GM13976 (cell line): ENCODE data around the gene RIOX2.

ENCODE experiments used
- DNase-seq: peaks from one replicate; pipeline ENCODE4 v3.0.0; 2012; ENCODE audit warnings: low spot score
- CTCF ChIP-seq: IDR thresholded peaks from 2 replicates; pipeline ENCODE4 v1.5.1; 2012; ENCODE audit warnings: borderline replicate concordance, mild to moderate bottlenecking; ENCODE audit not compliant: insufficient read depth; ENCODE audit errors: extremely low read depth, missing control alignments, control extremely low read depth
- in situ Hi-C: fragments of 300-500 bp; cut with MboI; formaldehyde crosslinking; loops from one replicate; pipeline ENCODE4 v1.12.0; 2022; ENCODE audit warnings: low sequenced_read_pairs, mixed read lengths, inconsistent platforms; ENCODE audit not compliant: unreplicated experiment

RIOX2 gene

GRCh38 chr3:97991293-97991682 lies 19.1 kb upstream of the RIOX2 start:
- in situ Hi-C loops, result no loop called here
- no peak for DNase-seq
- no peak for TF ChIP-seq CTCF

GRCh38 chr3:97990624-97991292 lies 18.5 kb upstream of the RIOX2 start:
- in situ Hi-C loops, result no loop called here
- no peak for TF ChIP-seq CTCF

GRCh38 chr3:97988784-97989568 lies 16.7 kb upstream of the RIOX2 start:
- in situ Hi-C loops, result no loop called here
- DNase-seq, result no peak
- no peak for TF ChIP-seq CTCF

More at GRCh38 chr3:97990624-97991292, 18.5 kb upstream of the RIOX2 start:
- DNase-seq, result no peak

- in situ Hi-C loops, result no loop called here
- TF ChIP-seq CTCF, result no peak
- DNase-seq, result no peak
These were observed 15.1 kb upstream of the RIOX2 start for GRCh38 chr3:97987306-97987705.

DNA sequence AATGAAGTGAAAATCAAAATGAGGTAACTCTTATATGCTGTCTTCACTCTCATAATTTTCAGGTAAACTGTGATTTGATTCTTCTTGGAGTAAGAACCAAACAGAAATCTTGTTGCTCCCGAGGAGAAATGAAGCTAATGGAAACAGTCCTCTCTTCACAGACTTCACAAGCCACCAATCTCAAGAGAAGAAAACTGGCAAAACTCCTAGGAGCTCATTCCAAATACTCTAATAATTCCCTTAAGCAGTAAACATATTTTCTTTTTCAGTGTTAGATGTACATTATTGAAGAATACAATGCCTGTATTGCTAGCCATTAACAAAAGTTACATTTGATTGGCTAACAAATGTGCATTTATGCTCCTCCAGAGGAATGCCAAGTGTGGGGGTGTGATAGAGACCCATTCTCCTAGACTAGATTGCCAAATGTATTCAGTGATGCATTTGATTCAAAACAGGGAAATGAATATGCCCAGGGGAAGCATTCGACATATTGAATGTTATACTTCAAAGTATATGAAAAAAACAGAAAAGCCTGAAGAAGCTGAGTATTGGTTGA lies 11.8 kb upstream of the RIOX2 start:
- no peak for TF ChIP-seq CTCF
- in situ Hi-C loops, result no loop called here
- no peak for DNase-seq

DNA sequence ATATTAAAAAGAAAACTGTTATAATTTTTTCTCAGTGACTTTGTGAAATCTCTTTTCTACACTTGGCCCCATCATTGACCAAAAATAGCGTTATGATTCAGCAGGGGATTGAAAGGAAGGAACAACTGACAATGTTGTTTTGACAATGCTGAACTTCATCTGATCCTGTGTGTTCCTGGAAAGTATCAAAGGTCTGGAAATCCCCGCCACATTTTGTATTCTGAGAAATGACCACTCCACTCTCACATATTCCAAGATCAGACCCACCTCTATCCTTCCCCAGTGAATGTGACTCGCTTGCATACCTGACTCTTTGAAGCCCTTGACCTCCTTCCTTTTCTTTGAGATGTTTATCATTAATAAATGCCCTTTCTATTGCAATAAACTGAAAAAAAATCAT lies 9.7 kb upstream of the RIOX2 start:
- no peak for DNase-seq
- in situ Hi-C loops, result no loop called here
- no peak for TF ChIP-seq CTCF
